GM12878 (cell line): ENCODE data around the gene ADGRV1. TPM values are rescaled to one million over a fixed set of nuclear protein-coding genes. Genes with fewer than 3 reads are reported as not detected.

Source experiments
- ATAC-seq: fragments of 200-7000 bp; cut with Tn5 transposase; 3 replicates; pipeline ENCODE4 v1.9.1; 2020; ENCODE audit warnings: mild to moderate bottlenecking, moderate library complexity
- BruUV-seq: library from RNA; stranded (reverse); fragments of 400-500 nt; replicated peaks from 2 replicates; lab custom pipeline; 2021; lab: Mats Ljungman, UMichigan
- CTCF ChIA-PET: fragments of 300-600 bp; sonication (Branson Sonifier 250); formaldehyde crosslinking; extraction: SDS; loops from one replicate; lab custom pipeline; 2021; ENCODE audit warnings: inconsistent platforms; lab: Yijun Ruan, JAX
- POLR2A ChIA-PET: fragments of 350-600 bp; formaldehyde crosslinking; extraction: SDS; loops from one replicate; lab custom pipeline; 2021; ENCODE audit warnings: inconsistent platforms; lab: Charles Lee
- RAD21 ChIA-PET: fragments of 300-600 bp; sonication (Branson Sonifier 250); formaldehyde crosslinking; loops from one replicate; lab custom pipeline; 2023; ENCODE audit warnings: antibody characterized with exemption; ENCODE audit not compliant: unreplicated experiment; lab: Charles Lee
- SMC1A ChIA-PET: fragments of 300-600 bp; sonication (Branson Sonifier 250); formaldehyde crosslinking; loops from one replicate; lab custom pipeline; 2023; ENCODE audit not compliant: unreplicated experiment, uncharacterized antibody; lab: Charles Lee
- DNase-seq: peaks from one replicate; pipeline ENCODE4 v3.0.0-alpha.2; 2011; ENCODE audit warnings: low read depth, low spot score
- FAIRE-seq: peaks from 3 replicates; lab custom pipeline; 2011; peaks lifted over from hg19 to GRCh38; lab: Jason Lieb, UNC
- H2AFZ ChIP-seq: 2 replicates; pipeline ENCODE4 v1.6.0; 2011; ENCODE audit warnings: low read depth, low read length, control low read depth; ENCODE audit not compliant: control insufficient read depth
- H3K27ac ChIP-seq: 2 replicates; pipeline ENCODE4 v1.5.1; 2011; ENCODE audit warnings: control low read depth; ENCODE audit not compliant: control insufficient read depth, insufficient read depth
- H3K27me3 ChIP-seq, 2 experiments: replicated peaks in 1 of 2; 2 replicates each; pipeline versions ENCODE4 v1.6.0 to v1.6.1; 2011; ENCODE audit warnings: low read length in 1 of 2; ENCODE audit not compliant: control insufficient read depth in 2 of 2, insufficient read depth in 2 of 2
- H3K36me3 ChIP-seq, 2 experiments: 2 replicates each; pipeline ENCODE4 v1.5.1; 2011; ENCODE audit warnings: low read length in 1 of 2; ENCODE audit not compliant: control insufficient read depth in 2 of 2, insufficient read depth in 2 of 2
- H3K4me1 ChIP-seq: 2 replicates; pipeline ENCODE4 v1.6.1; 2011; ENCODE audit warnings: mild to moderate bottlenecking, low read length, moderate library complexity, mixed read lengths; ENCODE audit not compliant: control insufficient read depth, insufficient read depth
- H3K4me2 ChIP-seq: 2 replicates; pipeline ENCODE4 v1.6.0; 2011; ENCODE audit warnings: control low read depth; ENCODE audit not compliant: control insufficient read depth, insufficient read depth
- H3K4me3 ChIP-seq: fragments of 200-600 bp; sonication (generic); 2 replicates; pipeline ENCODE4 v1.5.1; 2016
- H3K79me2 ChIP-seq: 2 replicates; pipeline ENCODE4 v1.6.0; 2011; ENCODE audit warnings: low read length; ENCODE audit not compliant: control insufficient read depth, insufficient read depth
- H3K9ac ChIP-seq: 2 replicates; pipeline ENCODE4 v1.8.0; 2011; ENCODE audit warnings: low read length, control low read depth, mixed read lengths; ENCODE audit not compliant: control insufficient read depth, insufficient read depth
- H3K9me3 ChIP-seq: replicated peaks from 3 replicates; pipeline ENCODE4 v1.5.1; 2011; ENCODE audit warnings: mild to moderate bottlenecking, low read length; ENCODE audit not compliant: control insufficient read depth, insufficient read depth
- H4K20me1 ChIP-seq: 2 replicates; pipeline ENCODE4 v1.6.0; 2011; ENCODE audit not compliant: control insufficient read depth, insufficient read depth
- ATF3 ChIP-seq: IDR thresholded peaks from 2 replicates; pipeline ENCODE4 v1.6.1; 2011; ENCODE audit warnings: low read depth, mild to moderate bottlenecking, low read length, moderate library complexity, borderline replicate concordance; ENCODE audit errors: extremely low read depth
- CHD4 ChIP-seq: fragments of 200-600 bp; sonication (generic); IDR thresholded peaks from 2 replicates; pipeline ENCODE4 v1.6.1; 2016; ENCODE audit warnings: mild to moderate bottlenecking
- CREM ChIP-seq: IDR thresholded peaks from 2 replicates; pipeline ENCODE4 v1.6.1; 2014; ENCODE audit warnings: antibody characterized with exemption, low read depth
- MTA3 ChIP-seq: IDR thresholded peaks from 2 replicates; pipeline ENCODE4 v1.6.1; 2012; ENCODE audit warnings: low read length, inconsistent platforms, borderline replicate concordance
- MXI1 ChIP-seq: fragments of 150-350 bp; IDR thresholded peaks from 2 replicates; pipeline ENCODE4 v1.6.1; 2011; ENCODE audit warnings: low read depth, mild to moderate bottlenecking, inconsistent platforms, low read length, improper control_type of control experiment
- NBN ChIP-seq: fragments of 450-650 bp; IDR thresholded peaks from 2 replicates; pipeline ENCODE4 v1.6.1; 2016
- POLR2A ChIP-seq: IDR thresholded peaks from 2 replicates; pipeline ENCODE4 v1.6.1; 2011; ENCODE audit warnings: low read depth, mild to moderate bottlenecking, low read length
- SMC3 ChIP-seq: IDR thresholded peaks from 2 replicates; pipeline ENCODE4 v1.6.1; 2011; ENCODE audit warnings: low read length, improper control_type of control experiment, borderline replicate concordance
- SP1 ChIP-seq: IDR thresholded peaks from one replicate; pipeline ENCODE4 v1.6.1; 2011; ENCODE audit warnings: low read depth, low read length
- SREBF1 ChIP-seq: IDR thresholded peaks from 2 replicates; pipeline ENCODE4 v1.6.1; 2012; ENCODE audit warnings: mild to moderate bottlenecking, low read length
- STAT1 ChIP-seq: fragments of 450-650 bp; conservative IDR thresholded peaks from 2 replicates; pipeline ENCODE4 v1.6.1; 2014; ENCODE audit warnings: antibody characterized with exemption, mild to moderate bottlenecking
- WRNIP1 ChIP-seq: IDR thresholded peaks from 2 replicates; pipeline ENCODE4 v1.6.1; 2011; ENCODE audit warnings: low read depth, low read length, improper control_type of control experiment, borderline replicate concordance
- WGBS: methylation state at CpG from one replicate; pipeline ENCODE4 v1.1.6; 2016; ENCODE audit warnings: low lambda C conversion rate; ENCODE audit not compliant: insufficient replicate concordance, insufficient coverage; ENCODE audit errors: missing lambda C conversion rate; 5-methylcytosine and 5-hydroxymethylcytosine counted together
- in situ Hi-C: fragments of 300-500 bp; cut with MboI; formaldehyde crosslinking; loops from 9 replicates; pipeline ENCODE4 v1.14.3; 2018; ENCODE audit warnings: mixed read lengths
- intact Hi-C: fragments of 100-400 bp; cut with micrococcal nuclease; formaldehyde crosslinking; loops from one replicate; pipeline ENCODE4 v1.14.2; 2022; ENCODE audit not compliant: unreplicated experiment
- polyA plus RNA-seq, 11 experiments: library from polyadenylated mRNA; depleted of rRNA in 4 of 11; unstranded in 6 of 11; stranded (reverse) in 5 of 11; fragments of >200 nt; fragmentation: Nextera tagmentation in 4 of 11; fragmentation: Illumina TruSeq in 1 of 11; extraction: Ambion mirVana in 4 of 11; extraction: Trizol in 1 of 11; gene quantifications; 1 replicate in 1 of 11; 2 replicates in 10 of 11; pipeline versions ENCODE4 v1.2.1 to v1.2.3, GENCODE V29; 2011 to 2016; ENCODE audit warnings: inconsistent platforms in 2 of 11, missing spikeins in 2 of 11, low read depth in 1 of 11
- total RNA-seq, 4 experiments: library from RNA; depleted of rRNA in 3 of 4; stranded (reverse); fragments of >200 nt in 3 of 4; fragmentation: Illumina TruSeq in 1 of 4; extraction: Trizol in 1 of 4; gene quantifications; 2 replicates each; pipeline versions ENCODE4 v1.2.1 to v1.2.3, GENCODE V29; 2013 to 2021

Gene ADGRV1
- total and polyA plus RNA-seq, 10 of the 15 experiments (the other 5 are each of a cell fraction or from before 2014, with no cell fraction given), result 0.04 to 8.1 (median 0.16) TPM; not detected in 1

- DNase-seq (no peak), ATAC-seq (no peak), FAIRE-seq (no peak)
- H3K4me2 ChIP-seq, result no peak overlapping the region
- H4K20me1 ChIP-seq, result no peaks in the 10 kb centered on the region
- no peak overlapping the region for H3K4me3 ChIP-seq
- in situ Hi-C loops (no loop called here), intact Hi-C loops (no loop called here)
- H3K36me3 ChIP-seq, result no peaks in the 10 kb centered on the region
- CTCF ChIA-PET, result no interaction called here
- no peaks in the 10 kb centered on the region for H3K79me2 ChIP-seq
- SMC1A ChIA-PET, result no interaction called here
- POLR2A ChIA-PET, result no interaction called here
- no peaks in the 10 kb centered on the region for H3K27me3 ChIP-seq
- no peak for TF ChIP-seq SP1
- TF ChIP-seq POLR2A, result no peak
- no peak for TF ChIP-seq NBN
- no peak for TF ChIP-seq SREBF1
- TF ChIP-seq STAT1, result no peak
- no peak for TF ChIP-seq WRNIP1
- no peak for TF ChIP-seq MTA3
- TF ChIP-seq MXI1, result no peak
- TF ChIP-seq SMC3, result no peak
- no peak for TF ChIP-seq ATF3
- no peak for TF ChIP-seq CHD4
- TF ChIP-seq CREM, result no peak
- H2AFZ ChIP-seq, result no peak overlapping the region
- no peaks in the 10 kb centered on the region for H3K9me3 ChIP-seq
- RAD21 ChIA-PET, result no interaction called here
- H3K27ac ChIP-seq, result no peak overlapping the region
- no peak overlapping the region for H3K9ac ChIP-seq
- BruUV-seq, result no TSS peak
- H3K4me1 ChIP-seq, result no peaks in the 10 kb centered on the region
- 39% methylated on average over 2 of the region's 2 CpGs for WGBS
Measured at GRCh38 chr5:91024206-91024605, 465.6 kb downstream of the ADGRV1 start.
